SK-N-SH treated with all-trans-retinoic acid at 6 μM for 48 hours (cell line): ENCODE data around the gene ITGB7.

Experiments used
- BACH2 ChIP-seq: fragments of 250-450 bp; sonication (Bioruptor Pico); IDR thresholded peaks from 2 replicates; pipeline ENCODE4 v1.9.0; 2021; ENCODE audit warnings: mild to moderate bottlenecking, borderline replicate concordance
- GLIS3 ChIP-seq: fragments of 250-450 bp; sonication (Bioruptor Pico); IDR thresholded peaks from 2 replicates; pipeline ENCODE4 v1.5.0; 2020; ENCODE audit warnings: mild to moderate bottlenecking, moderate library complexity
- SNAI2 ChIP-seq: fragments of 250-450 bp; sonication (Bioruptor Pico); IDR thresholded peaks from 2 replicates; pipeline ENCODE4 v1.5.0; 2020; ENCODE audit warnings: mild to moderate bottlenecking, moderate library complexity
- ZFP30 ChIP-seq: fragments of 450-650 bp; formaldehyde crosslinking; IDR thresholded peaks from 2 replicates; pipeline ENCODE4 v1.5.0; 2022; ENCODE audit warnings: mild to moderate bottlenecking, moderate library complexity
- TF ChIP-seq, protein P1 (sequence below): fragments of 250-450 bp; sonication (Bioruptor Pico); IDR thresholded peaks from 2 replicates; pipeline ENCODE4 v1.5.0; 2020; ENCODE audit warnings: mild to moderate bottlenecking, moderate library complexity
- TF ChIP-seq, protein P2 (sequence below): fragments of 250-450 bp; sonication (Bioruptor Pico); IDR thresholded peaks from 2 replicates; pipeline ENCODE4 v1.8.0; 2020; ENCODE audit warnings: mild to moderate bottlenecking, moderate library complexity, borderline replicate concordance

GRCh38 chr12:53210843-53211242, 3.8 kb upstream of the ITGB7 start:
- TF ChIP-seq, protein P1, sequence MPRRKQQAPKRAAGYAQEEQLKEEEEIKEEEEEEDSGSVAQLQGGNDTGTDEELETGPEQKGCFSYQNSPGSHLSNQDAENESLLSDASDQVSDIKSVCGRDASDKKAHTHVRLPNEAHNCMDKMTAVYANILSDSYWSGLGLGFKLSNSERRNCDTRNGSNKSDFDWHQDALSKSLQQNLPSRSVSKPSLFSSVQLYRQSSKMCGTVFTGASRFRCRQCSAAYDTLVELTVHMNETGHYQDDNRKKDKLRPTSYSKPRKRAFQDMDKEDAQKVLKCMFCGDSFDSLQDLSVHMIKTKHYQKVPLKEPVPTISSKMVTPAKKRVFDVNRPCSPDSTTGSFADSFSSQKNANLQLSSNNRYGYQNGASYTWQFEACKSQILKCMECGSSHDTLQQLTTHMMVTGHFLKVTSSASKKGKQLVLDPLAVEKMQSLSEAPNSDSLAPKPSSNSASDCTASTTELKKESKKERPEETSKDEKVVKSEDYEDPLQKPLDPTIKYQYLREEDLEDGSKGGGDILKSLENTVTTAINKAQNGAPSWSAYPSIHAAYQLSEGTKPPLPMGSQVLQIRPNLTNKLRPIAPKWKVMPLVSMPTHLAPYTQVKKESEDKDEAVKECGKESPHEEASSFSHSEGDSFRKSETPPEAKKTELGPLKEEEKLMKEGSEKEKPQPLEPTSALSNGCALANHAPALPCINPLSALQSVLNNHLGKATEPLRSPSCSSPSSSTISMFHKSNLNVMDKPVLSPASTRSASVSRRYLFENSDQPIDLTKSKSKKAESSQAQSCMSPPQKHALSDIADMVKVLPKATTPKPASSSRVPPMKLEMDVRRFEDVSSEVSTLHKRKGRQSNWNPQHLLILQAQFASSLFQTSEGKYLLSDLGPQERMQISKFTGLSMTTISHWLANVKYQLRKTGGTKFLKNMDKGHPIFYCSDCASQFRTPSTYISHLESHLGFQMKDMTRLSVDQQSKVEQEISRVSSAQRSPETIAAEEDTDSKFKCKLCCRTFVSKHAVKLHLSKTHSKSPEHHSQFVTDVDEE (CRISPR knock-in tag), result no peak
- no peak for TF ChIP-seq ZFP30 (CRISPR knock-in tag)
- no peak for TF ChIP-seq SNAI2 (CRISPR knock-in tag)
- no peak for TF ChIP-seq BACH2 (CRISPR knock-in tag)
- TF ChIP-seq, protein P2, sequence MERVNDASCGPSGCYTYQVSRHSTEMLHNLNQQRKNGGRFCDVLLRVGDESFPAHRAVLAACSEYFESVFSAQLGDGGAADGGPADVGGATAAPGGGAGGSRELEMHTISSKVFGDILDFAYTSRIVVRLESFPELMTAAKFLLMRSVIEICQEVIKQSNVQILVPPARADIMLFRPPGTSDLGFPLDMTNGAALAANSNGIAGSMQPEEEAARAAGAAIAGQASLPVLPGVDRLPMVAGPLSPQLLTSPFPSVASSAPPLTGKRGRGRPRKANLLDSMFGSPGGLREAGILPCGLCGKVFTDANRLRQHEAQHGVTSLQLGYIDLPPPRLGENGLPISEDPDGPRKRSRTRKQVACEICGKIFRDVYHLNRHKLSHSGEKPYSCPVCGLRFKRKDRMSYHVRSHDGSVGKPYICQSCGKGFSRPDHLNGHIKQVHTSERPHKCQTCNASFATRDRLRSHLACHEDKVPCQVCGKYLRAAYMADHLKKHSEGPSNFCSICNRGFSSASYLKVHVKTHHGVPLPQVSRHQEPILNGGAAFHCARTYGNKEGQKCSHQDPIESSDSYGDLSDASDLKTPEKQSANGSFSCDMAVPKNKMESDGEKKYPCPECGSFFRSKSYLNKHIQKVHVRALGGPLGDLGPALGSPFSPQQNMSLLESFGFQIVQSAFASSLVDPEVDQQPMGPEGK, result no peak
- no peak for TF ChIP-seq GLIS3 (CRISPR knock-in tag)
